ENCODE data around the gene NME9.

GRCh38 chr3:138282836-138283235 lies 46.8 kb downstream of the NME9 start:
- no peak for TF ChIP-seq POLR2A (IDR thresholded peaks at IDR 0.05)
- no peak for TF ChIP-seq CTCF (IDR thresholded peaks at IDR 0.05)
- TF ChIP-seq EP300 (IDR thresholded peaks at IDR 0.05), result no peak
- TF ChIP-seq POLR2AphosphoS5 (IDR thresholded peaks at IDR 0.05), result no peak

All from stomach (tissue), 4 donors.